Measurements from ENCODE around the gene HTR2A.

HTR2A gene

DNA sequence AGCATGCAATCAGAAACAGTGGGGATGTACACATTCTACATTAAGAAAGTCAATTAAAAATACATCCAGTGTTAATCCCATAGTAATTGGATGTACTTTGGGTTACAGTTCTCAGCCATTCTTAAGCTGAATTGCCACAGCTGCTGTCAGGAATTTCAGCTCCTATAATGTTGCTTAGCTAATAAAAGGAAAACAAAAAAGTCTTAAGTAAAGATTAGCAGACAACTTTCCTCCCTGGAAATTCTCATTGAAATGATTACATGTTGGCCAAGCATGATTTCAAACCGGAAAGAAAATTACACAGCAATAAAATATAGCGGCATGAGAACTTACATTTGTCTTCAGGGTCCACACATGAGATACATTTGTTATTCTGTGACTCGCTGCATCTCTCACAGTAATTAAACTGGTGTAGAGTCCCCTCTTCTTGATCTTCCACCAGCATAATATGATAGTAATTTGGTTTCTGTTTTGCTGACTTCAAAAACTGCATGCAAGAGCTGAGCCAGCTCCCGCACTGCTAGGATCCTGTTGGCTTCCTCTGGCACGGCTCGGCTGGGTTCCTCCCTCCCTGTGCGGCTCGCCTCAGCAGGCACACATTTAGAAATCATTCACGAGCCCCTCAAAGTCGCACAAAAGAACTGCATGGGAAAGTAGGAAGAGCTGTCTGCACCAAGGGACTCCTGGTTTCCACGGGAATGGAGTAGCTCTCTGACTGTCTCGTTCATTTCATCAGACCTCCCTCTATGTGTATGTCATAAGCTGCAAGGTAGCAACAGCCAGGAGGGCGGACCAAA is at the start of gene HTR2A:
HTR2A (minus strand) TSS at position 713 of the 797 bp plus-strand sequence. CDS start 1,147 bp downstream, outside the sequence.
- no peak for DNase-seq

DNA sequence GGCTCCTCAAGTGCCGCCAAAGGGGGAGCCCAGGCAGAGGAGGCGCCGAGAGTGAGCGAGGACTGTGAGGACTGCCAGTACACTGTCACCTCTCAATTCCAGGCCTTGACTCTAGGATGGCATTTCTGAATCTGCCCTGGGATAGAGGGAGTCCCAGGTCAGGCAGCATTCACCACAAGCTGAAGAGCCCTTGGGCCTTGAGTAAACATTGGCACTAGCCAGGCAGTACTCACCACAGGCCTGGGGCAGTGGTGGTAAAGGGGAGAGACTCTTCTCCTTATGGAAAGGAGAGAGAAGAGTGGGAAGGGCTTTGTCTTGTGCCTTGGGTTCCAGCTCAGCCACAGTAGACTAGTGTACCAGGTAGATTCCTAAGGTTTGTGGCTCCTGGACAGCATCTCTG is 39.7 kb upstream of the HTR2A start:
- DNase-seq, result no peak

DNA sequence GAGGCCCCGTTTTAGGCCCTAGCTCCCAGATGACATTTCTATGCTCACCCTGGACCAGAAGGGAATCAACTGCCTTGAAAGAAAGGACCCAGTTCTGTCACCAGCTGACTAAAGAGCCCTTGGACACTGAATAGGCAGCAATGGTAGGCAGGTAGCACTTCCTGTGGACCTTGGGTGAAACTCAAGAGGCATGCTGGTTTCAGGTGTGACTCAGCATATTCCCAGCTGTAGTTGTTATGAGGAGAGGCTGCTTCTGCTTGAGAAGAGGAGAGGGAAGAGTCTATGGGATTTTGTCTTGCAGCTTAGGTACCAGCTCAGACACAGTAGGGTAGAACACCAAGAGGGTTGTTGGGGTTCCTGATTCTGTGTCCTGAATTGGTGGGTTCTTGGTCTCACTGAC is 37.9 kb upstream of the HTR2A start:
- DNase-seq, result no peak

DNA sequence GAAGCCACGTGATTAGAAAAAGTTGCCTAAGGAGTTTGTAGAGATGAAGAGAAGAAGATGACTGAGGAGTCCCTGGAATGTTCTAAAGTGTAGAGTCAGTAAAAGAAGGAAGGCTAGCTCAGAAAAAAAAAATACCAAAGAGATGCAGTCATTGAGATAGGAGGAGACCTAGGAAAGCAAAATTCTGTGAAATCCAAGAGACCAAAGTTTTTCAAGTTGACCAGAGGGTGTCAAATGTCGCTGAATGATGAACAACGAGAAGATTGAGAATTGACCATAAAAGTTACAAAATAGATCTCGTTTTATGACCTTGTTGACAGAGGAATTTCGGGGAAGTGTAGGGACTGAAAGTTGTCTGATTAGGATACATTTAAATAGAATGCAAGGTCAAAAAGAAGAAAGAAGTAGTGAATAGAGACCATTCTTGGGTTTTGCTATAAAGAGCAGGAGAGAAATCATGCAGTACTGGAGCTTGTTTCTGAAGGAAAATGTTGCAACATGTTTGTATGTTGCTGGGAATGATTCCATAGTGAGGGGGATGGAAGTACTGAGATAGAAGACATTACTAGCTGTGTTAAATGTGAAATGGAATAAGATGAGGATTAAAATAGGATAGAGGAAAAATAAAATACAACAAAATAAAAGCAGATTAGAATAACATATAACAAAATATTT is 30.2 kb upstream of the HTR2A start:
- DNase-seq, result no peak

DNA sequence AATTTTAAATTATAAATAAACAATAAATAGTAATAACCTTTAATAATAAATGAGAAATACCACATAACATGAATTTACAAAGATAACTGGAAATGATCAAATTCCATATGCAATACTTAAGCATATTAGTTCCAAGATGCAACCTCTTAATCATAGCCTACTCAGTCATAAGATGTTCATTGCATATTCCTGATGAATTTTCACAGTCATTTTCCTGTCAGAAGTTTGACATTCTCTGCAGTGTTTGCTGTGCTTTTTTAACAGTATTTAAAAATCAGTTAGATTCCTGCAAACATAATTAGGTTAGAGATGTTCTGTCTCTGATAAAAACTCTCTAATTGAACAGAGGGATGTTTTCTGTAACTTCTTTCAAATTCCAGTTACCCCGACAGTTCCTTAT is 28.6 kb upstream of the HTR2A start:
- DNase-seq, result no peak

DNA sequence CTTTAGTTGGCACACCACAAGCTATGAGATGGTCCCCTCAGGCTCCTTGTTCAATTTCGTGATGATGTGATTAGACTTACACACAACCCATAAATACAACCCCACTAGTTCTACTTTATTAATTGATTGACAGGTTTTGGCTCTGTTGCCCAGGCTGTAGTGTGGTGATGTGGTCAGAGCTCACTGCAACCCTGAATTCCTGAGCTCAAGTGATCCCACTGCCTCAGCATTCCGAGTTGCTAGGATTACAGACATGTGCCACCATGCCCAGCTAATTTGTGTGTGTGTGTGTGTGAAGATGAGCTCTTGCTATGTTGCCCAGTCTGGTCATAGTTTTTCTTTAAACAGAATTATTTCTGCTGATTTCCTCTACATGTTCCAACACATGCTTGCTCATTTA is 17.5 kb upstream of the HTR2A start:
- no peak for DNase-seq

DNA sequence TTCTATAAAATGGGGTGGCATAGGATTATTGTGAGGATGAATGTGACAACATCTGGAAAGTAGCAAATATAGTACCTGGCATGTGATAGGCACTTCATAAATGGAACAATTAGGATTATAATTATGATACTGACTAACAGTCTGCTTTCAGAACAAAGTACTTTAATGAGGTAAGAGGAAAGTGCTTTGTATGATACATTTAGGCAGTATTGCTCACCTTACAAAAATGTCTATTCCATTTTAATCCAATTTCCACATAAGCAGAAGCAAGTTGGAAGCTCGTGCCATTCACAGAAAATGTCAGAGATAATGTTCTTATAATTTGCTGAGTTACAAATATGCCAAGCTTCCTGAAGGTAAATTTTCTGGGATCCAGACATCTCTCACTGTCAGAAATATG is 16.9 kb upstream of the HTR2A start:
- no peak for DNase-seq

DNA sequence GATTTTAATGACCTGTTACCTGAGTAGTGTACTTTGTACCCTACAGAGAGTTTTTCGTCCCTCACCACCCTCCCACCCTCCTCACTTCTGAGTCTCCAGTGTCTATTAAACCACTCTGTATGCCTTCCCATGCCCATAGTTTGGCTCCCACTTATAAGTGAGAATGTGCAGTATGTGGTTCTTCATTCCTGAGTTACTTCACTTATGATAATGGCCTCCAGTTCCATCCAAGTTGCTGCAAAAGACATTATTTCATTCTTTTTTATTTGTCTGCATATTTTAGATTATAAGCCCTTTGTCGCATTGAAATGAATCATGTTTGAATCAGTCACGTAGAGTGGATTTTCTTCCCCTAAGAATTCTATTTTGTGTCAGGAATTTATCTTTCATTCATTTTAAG is 12.2 kb upstream of the HTR2A start:
- DNase-seq, result no peak

DNA sequence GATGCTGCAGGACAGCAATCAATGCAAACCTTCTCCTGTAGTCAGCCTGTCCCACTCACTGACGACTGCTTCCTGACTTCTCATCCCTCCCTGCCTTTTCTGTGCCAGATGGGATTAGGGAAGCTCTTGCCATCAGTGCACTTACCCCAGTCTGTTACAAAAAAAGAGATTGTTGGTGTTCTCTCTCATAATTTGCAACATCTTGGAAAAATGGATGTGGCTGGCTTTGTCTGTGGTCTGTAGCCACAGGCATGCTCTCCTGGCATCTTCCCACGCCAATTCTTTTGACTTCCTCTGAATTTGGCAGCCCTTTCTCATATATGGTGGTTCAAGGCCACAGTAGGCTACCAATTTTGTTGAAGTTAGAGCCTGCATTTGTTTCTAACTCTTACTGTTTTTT is 11.6 kb upstream of the HTR2A start:
- no peak for DNase-seq

DNA sequence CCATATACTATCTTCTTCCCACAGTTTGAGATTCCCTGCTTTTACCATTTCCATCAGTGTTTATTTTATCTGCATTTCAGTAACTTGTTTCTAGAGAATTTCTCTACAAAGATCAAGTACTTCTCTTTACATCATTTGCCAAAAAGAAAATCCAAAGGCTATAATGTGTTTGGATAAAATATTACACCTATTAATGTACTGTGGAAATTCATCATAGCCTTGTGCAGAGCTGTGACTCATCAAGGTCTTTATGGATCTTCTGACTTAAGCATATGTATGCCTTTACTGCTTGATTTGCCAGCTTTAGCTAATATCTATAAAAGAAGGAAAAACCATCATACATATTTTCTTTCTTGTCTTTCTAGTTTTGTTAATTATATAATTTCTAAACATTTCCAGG is 9.6 kb upstream of the HTR2A start:
- DNase-seq, result no peak

DNA sequence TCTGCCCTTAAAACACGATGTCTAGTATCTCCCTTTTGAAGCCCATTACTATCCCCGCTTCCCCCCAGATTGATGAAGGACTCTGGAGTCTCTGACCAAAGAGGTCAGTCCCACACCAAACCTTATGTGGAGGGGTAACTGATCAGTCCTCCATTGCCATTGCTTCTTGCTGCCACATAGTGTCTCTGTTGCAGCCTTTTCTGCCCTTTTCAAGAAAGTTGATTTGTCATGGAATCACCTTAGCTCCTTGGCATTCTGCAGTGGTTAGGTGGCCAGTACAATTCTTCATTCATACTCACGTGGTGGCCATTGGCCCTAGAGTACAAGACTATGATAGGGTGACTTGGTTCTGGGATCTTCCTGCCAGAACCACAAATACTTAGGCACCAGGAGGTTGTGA is 8.4 kb upstream of the HTR2A start:
- no peak for DNase-seq

DNA sequence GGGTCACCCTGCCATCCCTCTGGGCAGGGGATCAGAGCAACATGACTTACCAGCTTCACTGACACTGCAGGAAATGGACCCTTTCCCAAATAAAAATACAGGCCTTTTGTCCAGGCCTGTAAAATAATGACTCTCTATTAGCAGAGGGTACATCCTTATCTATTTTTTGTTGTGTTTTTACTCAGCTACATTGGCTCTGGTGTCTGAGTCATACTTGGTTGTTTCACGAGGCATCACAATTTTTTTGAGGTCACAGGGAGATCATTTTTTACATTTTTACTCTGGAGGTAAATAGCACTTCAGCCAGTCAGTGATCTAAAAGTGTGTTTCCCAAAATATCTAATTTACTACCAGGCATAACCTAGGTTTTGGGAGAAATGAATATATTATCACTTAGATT is 6.9 kb upstream of the HTR2A start:
- DNase-seq, result no peak

DNA sequence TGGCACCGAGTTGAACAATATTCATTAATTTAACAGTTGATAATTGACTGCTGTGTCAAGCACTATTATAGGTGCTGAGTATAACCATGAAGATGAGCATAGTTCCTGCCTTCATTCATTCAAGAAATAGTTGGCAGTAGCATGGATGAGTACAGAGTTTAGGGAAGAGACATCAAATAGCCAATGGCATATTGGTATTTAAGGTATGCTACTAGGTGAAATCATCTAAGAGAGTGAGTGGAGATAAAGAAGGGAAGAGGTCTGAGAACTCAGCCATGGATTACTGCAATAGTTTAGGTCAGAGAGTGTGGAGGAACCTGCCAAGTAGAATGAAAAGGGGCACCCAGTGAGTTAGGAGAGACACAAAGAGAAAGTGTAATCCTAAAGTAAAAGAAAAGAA is 4.9 kb upstream of the HTR2A start:
- DNase-seq, result no peak

DNA sequence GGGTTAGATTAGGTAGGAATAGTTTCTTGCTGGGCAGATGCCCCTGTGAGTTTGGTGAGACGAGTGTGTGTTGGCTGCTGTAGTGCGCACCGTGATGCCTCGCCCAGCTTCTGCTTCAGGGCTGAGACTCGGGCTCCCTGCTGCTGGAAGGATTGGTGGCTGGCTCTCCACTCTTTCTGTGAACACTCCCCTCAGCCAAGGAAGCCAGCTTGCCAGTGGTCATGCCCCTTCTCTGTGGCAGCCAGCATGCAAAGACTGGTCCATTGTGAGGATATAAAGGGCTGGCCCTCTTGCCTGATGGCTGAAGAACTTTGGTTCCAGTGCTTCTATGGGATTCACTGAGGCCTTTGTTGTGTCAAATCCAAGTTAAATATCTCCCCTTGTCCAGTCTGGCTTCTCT is 2.9 kb upstream of the HTR2A start:
- DNase-seq, result no peak

DNA sequence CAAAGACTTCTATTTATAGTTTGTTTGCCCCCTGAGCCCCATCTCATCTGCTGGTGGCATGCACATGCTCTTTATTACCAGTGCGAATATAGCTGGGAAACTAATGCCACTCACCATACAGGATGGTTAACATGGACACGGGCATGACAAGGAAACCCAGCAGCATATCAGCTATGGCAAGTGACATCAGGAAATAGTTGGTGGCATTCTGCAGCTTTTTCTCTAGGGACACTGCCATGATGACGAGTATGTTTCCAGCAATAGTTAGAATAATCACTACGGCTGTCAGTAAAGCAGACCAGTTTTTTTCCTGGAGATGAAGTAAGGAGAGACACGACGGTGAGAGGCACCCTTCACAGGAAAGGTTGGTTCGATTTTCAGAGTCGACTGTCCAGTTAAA is 1.5 kb downstream of the HTR2A start:
- no peak for DNase-seq

DNA sequence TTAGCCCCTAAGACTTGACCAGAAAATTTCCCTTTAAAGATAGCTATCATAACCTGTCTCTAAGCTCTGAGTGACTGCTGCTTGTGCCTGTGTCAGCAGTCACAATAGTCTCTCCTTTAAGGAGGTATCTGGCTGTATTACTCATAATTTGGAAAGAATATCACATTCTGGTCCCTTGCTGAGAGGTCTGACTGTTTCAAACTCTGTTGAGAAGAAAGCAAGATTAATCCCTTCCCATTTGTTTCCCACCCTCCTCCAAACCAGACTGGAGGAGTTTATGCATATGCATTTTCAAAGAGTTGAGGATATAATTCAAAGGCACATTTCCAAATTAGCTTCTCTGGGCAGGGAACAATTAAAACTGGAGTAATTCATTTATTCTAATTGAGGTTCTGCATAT is 2.3 kb downstream of the HTR2A start:
- DNase-seq, result no peak

DNA sequence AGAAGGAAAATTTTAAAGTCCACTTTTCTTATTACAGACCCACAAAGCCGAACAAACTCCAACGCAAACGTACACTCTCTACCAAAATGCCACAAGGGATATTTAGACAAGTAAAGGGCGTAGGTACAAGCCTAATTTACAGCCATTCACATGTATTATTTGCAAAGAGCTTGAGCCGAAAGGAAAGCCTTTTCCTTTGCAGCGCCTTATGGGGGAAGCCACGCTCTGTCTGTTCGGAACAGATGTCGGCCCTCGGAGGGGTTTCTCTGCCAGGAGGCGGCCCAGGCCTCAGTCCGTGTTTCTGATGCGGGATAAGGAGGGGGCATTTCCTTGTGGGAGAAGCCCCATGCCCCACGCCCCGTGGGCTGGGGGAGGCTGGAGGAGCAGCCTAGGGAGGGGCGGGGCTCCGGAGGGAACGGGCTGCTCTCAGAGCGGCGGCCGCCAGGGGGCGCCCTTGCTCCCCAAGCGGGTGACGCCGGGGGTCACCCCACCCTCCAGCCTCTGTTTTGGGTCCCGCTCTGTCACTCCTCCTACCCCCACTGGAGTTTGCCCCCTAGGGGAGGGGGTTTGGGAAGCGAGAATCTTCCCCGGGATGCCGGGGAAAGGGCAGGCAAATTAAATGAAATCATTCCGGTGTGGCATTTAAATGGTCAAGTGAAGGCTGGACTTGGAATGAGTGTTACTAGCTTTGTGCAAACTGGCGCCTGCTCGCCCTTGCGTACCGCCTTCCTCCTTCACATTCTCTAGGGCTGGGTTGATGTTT is 2.9 kb downstream of the HTR2A start:
- no peak for DNase-seq

DNA sequence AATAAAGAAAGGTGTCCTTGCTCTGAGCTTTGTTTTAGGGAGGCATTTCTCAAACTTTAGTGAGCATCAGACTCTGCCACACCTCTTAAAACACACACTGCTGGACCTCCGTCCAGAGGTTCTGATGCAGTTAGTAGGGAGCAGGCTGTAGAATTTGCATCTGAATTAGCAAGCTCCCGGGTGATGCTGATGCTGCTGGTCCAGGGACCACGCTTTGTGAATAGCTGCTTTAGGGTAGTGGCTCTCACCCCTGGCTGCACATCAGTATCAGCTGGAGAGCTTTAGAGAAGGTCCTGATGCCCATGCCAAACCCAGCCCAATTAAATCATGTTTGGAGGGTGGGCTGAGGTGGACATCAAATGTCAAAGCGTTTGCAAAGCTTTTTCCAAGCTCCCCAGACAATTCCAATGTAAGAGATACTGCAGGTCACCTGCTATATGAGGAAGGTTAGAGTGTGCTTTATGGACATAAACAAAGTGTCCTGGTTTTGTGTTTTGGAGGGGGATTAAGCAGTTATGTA is 3.6 kb downstream of the HTR2A start:
- no peak for DNase-seq

DNA sequence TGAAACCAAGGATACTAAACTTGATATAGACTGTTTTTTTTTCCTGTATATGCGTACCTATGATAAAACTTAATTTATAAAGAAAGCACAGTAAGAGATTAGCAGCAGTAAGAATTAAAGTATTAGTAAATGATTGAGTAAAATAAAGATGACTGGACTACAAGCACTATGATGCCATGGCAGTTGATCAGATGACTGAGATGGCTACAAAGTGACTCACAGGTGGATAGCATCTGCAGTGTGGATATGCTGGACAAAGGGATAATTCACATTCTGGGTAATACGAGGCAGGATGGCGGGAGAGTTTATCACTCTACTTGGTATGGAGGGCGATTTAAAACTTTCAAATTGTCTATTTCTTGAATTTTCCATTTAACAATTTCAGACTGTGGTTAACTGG is 11.8 kb downstream of the HTR2A start:
- no peak for DNase-seq

DNA sequence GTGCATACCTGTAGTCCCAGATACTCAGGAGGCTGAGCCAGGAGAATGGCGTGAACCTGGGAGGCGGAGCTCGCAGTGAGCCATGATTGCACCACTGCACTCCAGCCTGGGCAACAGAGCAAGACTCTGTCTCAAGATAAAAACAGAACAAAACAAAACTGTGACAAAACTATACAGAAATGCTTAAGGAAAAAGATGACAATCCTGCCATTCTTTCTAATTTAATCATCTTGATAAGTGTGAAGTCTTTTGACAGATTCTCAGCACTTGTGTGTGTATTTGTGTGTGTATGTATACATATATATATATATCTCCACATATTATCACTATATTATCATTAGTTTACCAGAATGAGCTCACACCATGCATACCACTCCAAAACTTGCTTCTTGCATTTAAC is 12.3 kb downstream of the HTR2A start:
- DNase-seq, result no peak

DNA sequence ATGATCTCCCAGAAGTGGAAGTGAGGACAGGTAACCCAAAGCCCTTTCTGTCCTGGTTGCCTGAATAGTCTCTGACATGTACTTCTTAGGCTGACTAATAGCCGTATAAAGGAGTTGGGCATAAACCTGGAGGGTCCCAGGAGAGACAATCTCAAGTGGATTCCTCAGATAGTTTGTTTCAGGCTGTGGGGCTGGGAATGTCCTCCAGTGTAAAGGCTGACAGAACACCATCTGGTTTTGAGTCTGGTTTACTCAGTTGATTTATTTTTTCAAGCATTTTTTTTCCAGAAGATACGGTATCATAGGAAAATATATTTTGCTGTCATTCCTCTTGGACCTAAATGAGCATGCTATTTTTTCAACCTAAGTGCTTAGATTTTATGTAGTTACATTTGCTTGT is 15.2 kb downstream of the HTR2A start:
- DNase-seq, result no peak

DNA sequence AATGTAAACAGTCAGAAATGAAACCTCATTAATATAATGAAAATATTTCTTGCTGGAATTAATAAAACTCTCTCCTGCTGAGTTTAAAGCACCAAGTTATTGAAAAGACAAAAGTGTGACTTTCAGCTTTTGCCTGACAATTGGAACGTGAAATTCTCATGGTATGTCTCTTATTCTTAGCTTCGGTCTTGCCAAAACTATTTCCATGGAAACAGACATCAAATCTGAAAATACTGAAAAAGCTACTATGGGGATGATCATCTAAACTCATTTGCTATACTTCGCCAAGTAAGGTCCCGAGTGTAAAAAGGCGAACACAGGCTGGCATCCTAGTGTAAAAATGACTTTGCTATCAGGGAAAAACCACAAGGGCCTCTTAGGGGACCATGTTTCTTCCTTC is 22.8 kb downstream of the HTR2A start:
- no peak for DNase-seq

DNA sequence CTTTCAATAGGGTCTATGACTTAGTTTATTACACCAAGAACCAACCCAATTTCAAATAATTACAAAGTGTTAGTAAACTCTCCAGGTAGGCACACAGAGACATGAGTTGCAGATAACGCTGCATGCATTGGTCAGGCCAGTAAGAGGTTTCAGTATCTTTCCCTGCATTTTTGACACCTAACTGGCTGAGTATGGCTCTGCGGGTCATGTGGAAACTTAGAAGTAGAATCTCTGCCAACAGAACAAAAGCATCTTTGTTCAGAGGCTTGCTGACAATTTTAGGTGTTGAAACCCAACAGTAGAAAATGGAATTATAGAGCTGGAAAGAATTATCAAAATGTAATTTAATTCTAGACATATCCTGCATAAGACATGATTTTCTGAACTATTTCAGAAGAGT is 25.3 kb downstream of the HTR2A start:
- DNase-seq, result no peak

DNA sequence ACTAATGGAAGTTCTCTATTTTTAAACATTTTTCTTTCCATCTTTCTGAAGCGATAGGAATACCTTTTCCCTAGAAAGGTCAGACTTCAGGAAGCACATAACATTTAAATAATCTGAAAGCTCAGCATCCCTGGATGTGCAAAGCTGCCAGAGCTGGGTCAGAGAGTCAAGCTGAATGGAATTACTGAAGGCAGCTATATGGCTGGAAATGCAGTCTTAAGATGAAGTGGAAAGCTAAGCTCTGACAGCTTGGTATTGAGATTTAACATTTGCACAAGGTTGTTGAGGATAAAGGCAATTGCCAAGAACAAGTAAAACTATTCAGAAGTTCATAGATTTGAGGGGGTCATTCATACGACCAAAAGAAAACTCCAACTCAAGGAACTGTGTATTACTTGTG is 28.8 kb downstream of the HTR2A start:
- DNase-seq, result no peak
